Urinary bladder (tissue), 4 donors: ENCODE results near the gene CLIC3. TPM values are rescaled to one million over a fixed set of nuclear protein-coding genes. Genes with fewer than 3 reads are reported as not detected.

Experiments used
- DNase-seq: peaks from one replicate; pipeline ENCODE4 v3.0.0-alpha.2; 2015; ENCODE audit errors: extremely low spot score
- H3K27ac ChIP-seq: one replicate; pipeline ENCODE4 v1.5.1; 2013; ENCODE audit warnings: low read depth, mild to moderate bottlenecking, moderate library complexity
- H3K36me3 ChIP-seq: one replicate; pipeline ENCODE4 v1.6.1; 2013; ENCODE audit warnings: mild to moderate bottlenecking, moderate library complexity; ENCODE audit not compliant: insufficient read depth
- H3K4me1 ChIP-seq: one replicate; pipeline ENCODE4 v1.6.1; 2013; ENCODE audit warnings: mild to moderate bottlenecking, moderate library complexity; ENCODE audit not compliant: insufficient read depth
- H3K4me3 ChIP-seq: one replicate; pipeline ENCODE4 v1.5.1; 2013; ENCODE audit warnings: low read depth, low read length
- WGBS: extraction: QIAGEN DNeasy Blood & Tissue Kit; methylation state at CpG from one replicate; pipeline ENCODE4 v1.1.7; 2013; 5-methylcytosine and 5-hydroxymethylcytosine counted together
- polyA plus RNA-seq: library from polyadenylated mRNA; stranded (reverse); fragments of 200-250 nt; gene quantifications from one replicate; pipeline ENCODE4 v1.2.3, GENCODE V29; 2013
- total RNA-seq: library from RNA; depleted of rRNA; stranded (reverse); fragments of >200 nt; gene quantifications from one replicate; pipeline ENCODE4 v1.2.3, GENCODE V29; 2014
- donor health status: healthy with polysubstance abuse.
- donor health status: healthy.

CLIC3 gene, protein sequence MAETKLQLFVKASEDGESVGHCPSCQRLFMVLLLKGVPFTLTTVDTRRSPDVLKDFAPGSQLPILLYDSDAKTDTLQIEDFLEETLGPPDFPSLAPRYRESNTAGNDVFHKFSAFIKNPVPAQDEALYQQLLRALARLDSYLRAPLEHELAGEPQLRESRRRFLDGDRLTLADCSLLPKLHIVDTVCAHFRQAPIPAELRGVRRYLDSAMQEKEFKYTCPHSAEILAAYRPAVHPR
- total RNA-seq (3.6 TPM), polyA plus RNA-seq (11.0 TPM)

DNA sequence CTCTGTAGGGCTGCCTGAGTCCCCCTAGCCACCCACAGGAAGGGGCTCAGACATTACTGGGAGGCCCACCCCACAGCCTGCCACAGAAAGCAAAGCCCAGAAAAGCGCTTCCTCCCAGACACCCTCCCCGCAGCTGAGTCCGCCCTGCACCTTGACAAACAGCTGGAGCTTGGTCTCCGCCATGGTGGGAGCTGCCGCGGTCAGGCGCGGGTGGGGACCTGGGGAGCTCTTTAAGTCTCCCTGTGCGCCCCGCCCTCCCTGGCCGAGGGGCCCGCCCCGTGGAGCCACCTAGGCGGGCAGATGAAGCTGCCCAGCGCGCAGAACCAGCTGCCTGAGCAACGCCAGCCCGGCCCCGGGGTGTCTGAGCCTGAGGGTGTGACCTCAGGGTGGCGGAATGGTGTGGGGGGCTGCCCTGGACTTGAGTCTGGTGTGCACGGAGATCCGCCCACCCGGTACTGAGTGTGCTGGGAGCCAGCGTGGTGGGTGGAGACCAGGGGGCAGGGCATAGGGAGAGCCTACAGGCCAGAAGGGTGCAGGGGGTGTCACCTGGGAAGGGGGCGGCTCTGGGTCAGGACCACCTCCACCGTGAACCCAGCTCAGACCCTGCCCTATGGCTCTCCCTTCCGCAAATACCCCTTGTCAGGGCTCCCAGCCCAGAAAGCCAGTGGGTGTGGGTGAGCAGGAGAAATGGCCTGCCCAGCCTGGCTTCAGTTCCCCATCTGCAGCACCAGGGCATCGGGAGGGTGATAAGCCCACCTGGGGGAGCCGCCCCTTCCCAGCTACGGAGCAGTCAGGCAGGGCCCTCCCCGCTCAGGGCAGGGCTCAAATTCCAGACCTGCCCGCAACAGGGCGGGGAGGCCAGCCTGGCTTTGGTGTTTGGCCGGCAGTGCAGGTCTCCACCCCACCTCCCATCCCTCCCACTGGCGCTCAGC is at the start of gene CLIC3:
Gene CLIC3, minus strand, starts transcription at position 208 of the 932 bp plus-strand sequence. Its CDS starts 25 bp downstream, at position 183.
- Histone ChIP-seq H3K27ac (no peak within 1 kb of the TSS), H3K36me3 (no peaks in the 10 kb centered on the region), H3K4me1 (no peaks in the 10 kb centered on the region), H3K4me3 (no peak within 1 kb of the TSS)
- 28% methylated on average over 35 of the region's 35 CpGs for WGBS
- DNase-seq, result no peak

DNA sequence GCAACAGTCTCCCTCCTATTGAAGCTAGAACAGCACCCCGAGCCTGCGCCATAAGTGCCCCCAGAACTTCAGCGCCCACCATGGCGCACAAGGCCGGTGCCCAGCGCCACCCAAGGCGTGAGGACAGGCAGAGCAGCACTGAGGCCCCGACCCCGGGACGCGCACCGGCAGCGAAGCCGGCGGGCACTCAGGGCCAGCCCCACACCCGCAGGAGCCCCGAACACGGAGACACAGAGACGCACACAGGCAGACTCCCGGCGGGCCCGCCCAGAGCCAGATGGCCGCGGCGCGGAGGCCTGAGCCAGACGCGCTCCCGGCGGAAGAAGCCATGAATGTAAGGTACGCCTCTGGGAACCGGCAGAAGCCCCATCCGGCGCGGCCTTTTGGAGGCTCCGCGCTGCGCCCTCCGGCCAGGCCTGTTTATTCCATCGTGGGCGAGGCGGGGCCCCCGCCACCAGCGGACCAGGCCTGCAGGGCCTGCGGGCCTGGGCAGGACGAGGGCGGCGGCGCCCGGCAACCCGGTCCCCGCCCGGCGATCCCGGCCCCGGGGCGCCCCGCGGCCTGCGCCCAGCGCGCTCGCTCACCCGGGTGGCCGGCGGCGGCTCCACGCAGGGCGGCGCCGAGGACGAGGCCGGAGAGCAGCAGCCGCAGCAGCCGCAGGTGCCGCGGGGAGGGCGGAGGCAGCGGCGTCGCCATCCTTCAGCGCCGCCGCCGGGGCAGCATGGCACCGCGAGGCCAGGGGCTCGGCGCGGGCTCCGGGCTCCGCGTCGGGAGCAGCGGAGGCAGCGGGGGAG is 49.1 kb upstream of the CLIC3 start:
- Histone ChIP-seq H3K27ac (no peak overlapping the region), H3K36me3 (no peaks in the 10 kb centered on the region), H3K4me1 (no peaks in the 10 kb centered on the region), H3K4me3 (peak overlapping the region; percentile 64)
- DNase-seq, result no peak
- WGBS, result 3% methylated on average over 96 of the region's 96 CpGs

DNA sequence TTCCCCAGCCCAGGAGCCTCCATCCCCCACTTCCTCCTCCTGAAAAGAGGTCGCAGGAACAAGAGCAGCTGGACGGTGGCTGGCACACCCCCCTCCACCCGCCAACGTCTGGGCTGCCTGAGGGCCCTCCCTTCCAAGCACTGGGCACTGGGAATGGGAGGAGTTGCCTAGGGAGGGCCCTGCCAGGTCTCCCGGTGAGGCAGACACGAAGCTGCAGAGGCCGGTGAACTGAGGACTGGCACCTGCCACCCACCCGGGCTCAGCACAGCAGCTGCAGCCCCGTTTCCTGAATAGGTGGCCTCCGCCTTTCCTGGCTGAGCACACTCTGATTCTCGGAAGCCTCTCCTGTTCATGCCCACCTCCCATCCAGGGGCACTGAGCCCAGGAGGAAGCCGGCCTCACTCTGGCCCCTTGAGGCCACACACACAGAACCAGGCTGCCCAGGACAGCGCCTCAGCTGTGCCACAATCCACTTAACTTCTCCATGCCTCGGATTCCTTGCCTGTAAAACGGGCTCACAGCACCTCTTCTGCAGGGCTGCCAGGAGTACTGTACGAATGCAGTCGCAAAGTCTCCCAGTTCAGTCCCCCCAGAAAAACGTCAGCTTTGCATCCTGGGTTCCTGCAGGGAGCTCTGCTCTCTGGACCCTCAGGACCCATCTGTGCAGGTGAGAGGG is 48.3 kb upstream of the CLIC3 start:
- DNase-seq, result no peak
- H3K27ac ChIP-seq, result no peak overlapping the region

DNA sequence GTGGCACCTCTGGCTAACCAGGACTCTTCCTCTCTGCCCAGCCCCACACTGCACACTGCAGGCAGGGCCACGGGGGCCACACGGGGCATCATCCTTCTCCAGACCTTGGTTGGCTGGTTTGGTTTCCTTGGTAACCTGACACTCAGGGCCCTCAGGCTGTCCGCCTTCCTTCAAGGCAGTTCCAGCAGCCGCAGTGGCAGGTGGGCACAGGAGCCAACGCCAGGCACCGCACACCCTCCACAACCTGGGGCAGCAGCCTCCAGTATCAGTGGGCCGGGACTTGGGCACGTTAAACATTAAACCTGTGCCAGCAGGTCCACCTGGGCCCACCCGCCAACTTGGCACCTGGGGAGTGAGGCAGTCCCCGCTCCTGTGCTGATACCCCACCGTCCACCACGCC is 47.7 kb upstream of the CLIC3 start:
- Histone ChIP-seq H3K4me3 (no peak overlapping the region), H3K36me3 (no peaks in the 10 kb centered on the region), H3K4me1 (no peaks in the 10 kb centered on the region), H3K27ac (no peak overlapping the region)
- WGBS, result 79% methylated on average over 12 of the region's 12 CpGs
- DNase-seq, result no peak

More for the DNA sequence above, 48.3 kb upstream of the CLIC3 start:
- peak overlapping the region; percentile 64 for H3K4me3 ChIP-seq
- 55% methylated on average over 18 of the region's 18 CpGs for WGBS
- H3K4me1 ChIP-seq, result no peaks in the 10 kb centered on the region
- H3K36me3 ChIP-seq, result no peaks in the 10 kb centered on the region

DNA sequence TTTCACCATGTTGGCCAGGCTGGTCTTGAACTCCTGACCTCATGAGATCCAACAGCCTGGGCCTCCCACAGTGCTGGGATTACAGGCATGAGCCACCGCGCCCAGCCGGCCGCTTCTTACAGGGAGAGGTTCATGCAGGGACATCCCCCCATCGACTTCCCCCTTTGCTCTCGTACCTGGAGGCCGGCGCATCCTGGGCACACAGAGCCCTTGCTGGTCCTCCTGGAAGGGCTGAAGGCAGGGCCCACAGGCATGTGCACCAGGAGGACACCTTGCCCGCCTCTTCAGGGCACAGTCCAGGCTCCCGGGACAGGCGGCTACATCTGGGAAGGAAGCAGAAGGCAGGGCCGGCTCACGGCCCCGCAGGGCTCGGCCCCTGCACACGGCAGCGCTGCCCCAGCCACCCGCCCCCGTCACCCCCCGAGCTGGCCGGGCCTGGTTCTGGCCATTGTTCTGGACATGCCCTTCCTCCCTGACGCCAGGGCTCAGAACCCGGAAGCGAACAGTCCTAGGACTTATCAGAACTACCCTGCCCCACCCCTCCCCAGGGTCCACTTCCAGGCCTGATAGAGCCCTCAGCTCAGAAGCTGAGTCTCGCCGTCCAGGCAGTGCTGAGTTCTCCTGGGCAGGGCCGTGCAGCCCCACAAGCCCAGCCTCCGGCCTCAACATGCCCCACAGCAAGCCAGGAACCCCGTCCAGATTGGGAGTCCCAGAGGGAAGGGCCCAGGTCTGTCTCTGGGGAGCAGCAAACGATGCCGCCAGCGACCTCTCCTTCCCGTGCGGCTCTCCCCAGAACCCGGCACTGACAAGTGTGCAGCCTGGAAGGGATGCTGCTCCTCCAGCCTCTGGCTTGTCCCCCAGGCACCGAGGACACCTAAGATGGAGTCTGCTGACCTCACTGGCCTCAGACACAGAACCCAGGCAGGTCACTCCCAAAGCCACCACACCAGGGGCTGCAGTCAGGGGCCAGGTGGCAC is 46.7 kb upstream of the CLIC3 start:
- WGBS, result 80% methylated on average over 36 of the region's 36 CpGs

DNA sequence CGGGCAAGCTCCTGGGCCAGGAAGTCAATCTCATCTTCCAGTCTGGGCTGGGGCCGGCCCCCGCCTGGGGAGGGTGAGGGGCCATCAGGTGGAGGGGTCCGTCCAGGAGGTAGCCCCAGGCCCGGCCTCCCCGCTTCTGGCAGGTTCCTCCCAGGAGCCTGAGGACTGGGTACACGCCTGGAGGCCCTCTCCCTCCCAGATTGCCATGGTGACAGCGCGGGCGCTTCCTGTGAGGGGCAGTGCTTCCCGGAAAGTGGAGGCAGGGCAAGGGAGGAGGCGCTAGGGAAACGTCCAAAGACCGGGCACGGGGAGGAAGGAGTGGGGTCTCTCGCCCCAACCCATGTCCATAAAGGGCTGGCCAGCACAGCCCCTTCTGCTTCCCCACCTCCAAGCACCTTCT is 44.8 kb upstream of the CLIC3 start:
- Histone ChIP-seq H3K36me3 (no peaks in the 10 kb centered on the region), H3K27ac (no peak overlapping the region), H3K4me1 (no peaks in the 10 kb centered on the region), H3K4me3 (no peak overlapping the region)
- DNase-seq, result no peak
- WGBS, result 65% methylated on average over 16 of the region's 16 CpGs

More for the DNA sequence above, 46.7 kb upstream of the CLIC3 start:
- DNase-seq, result no peak
- no peak overlapping the region for H3K27ac ChIP-seq
- no peaks in the 10 kb centered on the region for H3K4me1 ChIP-seq
- no peaks in the 10 kb centered on the region for H3K36me3 ChIP-seq
- no peak overlapping the region for H3K4me3 ChIP-seq

DNA sequence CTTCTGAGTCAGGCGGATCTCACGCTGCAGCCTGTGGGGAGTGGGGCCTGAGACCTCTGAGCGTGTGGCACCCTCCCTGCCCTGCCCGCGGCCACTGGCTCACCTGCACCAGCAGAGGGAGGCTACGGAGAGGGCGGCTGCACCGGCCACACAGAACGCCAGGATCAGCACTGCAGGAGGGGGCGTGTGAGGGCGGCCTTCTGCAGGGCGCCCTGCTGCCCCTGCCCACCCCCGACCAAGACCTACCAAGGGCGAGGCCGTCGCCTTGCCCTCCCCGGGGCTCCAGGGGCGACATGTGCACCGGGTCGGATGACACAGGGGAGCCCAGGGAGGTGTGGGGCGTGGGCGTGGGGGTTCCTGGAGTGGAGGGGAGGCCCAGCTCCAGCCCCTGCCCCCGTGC is 44.2 kb upstream of the CLIC3 start:
- WGBS, result 84% methylated on average over 23 of the region's 23 CpGs
- no peaks in the 10 kb centered on the region for H3K4me1 ChIP-seq
- H3K36me3 ChIP-seq, result no peaks in the 10 kb centered on the region
- H3K4me3 ChIP-seq, result no peak overlapping the region
- H3K27ac ChIP-seq, result no peak overlapping the region
- no peak for DNase-seq

DNA sequence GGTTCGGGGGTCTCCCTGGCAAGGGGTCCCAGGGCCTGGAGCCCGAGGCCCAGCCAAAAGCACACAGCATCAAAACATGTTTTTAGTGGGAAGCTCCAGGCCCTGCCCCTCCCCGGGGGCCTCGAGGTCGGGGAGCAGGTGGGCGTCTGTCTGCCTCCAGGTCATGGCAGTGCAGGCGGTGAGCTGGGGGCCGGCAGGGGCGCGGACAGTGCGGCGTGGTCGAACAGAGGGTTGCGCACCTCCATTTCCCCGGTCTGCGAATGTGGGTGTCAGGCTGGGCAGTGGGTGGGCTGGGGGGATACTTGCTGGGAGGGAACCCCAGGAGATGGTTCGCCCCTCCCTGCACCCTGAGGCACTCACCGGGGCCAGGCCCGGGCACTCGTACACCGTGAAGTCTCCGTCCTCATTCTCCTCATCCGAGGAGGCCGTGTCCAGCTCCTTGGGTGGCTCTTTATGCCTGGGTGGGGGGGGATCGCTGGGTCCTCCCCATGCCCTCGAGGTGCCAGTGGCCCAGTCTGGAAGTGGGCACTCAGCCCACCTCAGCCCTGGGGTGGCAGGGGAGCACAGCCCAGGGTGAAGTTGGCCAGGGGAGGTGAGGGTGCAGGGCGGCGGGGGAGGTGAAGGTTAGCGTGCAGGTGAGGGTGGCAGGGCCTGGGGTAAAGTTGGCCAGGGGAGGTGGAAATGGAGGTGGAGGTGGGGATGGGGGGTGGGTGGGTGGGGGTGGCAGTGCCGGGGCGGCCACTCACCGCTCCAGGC is 43.4 kb upstream of the CLIC3 start:
- Histone ChIP-seq H3K27ac (no peak overlapping the region), H3K4me3 (no peak overlapping the region), H3K36me3 (no peaks in the 10 kb centered on the region), H3K4me1 (no peaks in the 10 kb centered on the region)
- no peak for DNase-seq
- 93% methylated on average over 32 of the region's 32 CpGs for WGBS

DNA sequence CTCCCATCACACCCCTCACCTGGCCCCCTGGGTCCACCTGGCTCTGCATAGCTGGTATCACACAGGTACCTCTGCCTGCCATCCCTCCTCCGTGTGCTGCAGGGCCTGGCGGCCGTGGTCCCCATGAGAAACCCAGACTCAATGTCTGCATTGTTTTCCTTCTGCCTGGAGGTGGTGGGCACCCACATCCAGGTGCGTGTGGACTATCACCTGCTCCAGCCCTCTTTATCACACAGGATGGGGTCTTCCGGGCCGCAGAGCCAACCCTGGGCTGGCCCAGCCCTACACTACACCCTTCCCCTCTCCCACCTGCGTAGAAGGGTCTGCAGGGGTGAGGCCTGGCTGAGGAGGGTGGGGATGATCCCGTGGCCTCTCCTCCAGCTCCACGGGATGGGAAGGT is 42.5 kb upstream of the CLIC3 start:
- no peak for DNase-seq
- WGBS, result 87% methylated on average over 9 of the region's 9 CpGs
- Histone ChIP-seq H3K4me3 (no peak overlapping the region), H3K36me3 (no peaks in the 10 kb centered on the region), H3K4me1 (no peaks in the 10 kb centered on the region), H3K27ac (no peak overlapping the region)

DNA sequence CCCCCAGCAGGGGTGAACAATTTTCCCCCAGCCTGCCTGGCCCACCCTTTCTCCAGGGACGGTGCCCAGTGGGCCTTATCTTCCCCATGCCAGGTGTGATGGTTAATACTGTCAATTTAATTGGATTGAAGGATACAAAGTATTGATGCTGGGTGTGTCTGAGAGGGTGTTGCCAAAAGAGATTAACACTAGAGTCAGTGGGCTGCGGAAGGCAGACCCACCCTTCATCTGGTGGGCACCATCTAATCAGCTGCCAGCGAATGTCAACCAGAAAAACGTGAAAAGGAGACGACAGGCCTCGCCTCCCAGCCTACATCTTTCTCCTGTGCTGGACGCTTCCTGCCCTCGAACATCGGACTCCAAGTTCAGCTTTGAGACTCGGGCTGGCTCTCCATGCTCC is 41.1 kb upstream of the CLIC3 start:
- Histone ChIP-seq H3K4me1 (no peaks in the 10 kb centered on the region), H3K36me3 (no peaks in the 10 kb centered on the region), H3K27ac (no peak overlapping the region), H3K4me3 (no peak overlapping the region)
- no peak for DNase-seq
- whole genome bisulfite sequencing, result 88% methylated on average over 10 of the region's 10 CpGs

DNA sequence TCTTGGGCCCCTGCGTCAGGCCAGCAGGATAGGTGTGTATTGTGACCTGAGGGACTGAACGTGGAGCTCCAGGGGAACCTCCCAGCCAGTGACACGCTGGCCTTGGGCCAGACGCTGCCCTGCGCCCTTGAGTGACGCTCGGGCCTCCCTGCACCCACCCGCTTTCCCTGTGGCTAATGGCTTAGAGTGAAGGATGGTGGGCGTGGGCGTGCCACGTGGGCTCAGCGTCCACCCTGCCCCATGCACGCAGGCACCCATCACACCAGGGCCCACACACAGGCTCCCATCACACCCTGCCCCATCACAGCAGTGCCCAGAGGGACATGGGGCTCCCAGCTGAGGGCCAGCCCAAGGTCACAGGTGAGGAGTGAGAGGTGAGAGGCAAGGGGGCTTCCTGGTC is 40.7 kb upstream of the CLIC3 start:
- Histone ChIP-seq H3K4me3 (no peak overlapping the region), H3K27ac (no peak overlapping the region), H3K36me3 (no peaks in the 10 kb centered on the region), H3K4me1 (no peaks in the 10 kb centered on the region)
- 77% methylated on average over 13 of the region's 13 CpGs for WGBS
- no peak for DNase-seq

DNA sequence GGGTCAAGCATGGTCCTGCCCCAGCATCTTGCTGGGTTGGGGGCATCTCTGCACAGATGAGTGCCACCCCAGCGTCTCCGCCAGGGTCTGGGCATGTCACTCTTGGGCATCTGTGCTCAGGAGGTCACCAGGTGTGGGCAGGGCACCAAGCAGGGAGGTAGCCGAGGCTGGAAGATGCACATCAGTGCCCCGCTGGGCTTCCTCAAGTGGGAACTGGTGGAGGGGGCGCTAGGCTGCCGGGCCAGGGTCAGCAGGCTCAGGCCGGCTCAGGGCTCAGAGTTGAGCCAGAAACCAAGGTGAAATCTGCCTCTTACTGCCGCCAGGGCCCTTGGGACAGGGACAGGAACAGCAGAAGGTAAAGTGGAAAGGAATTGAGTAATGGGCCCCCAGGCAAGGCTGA is 39.6 kb upstream of the CLIC3 start:
- H3K27ac ChIP-seq, result no peak overlapping the region
- no peak overlapping the region for H3K4me3 ChIP-seq
- DNase-seq, result no peak
- no peaks in the 10 kb centered on the region for H3K36me3 ChIP-seq
- WGBS, result 75% methylated on average over 8 of the region's 8 CpGs
- H3K4me1 ChIP-seq, result no peaks in the 10 kb centered on the region
